HEK293T (cell line): Measurements from ENCODE around the gene TNNI2.

ENCODE experiments used
- CTCF ChIA-PET: fragments of 350-600 bp; formaldehyde crosslinking; extraction: SDS; loops from one replicate; lab custom pipeline; 2021; ENCODE audit warnings: antibody characterized with exemption, inconsistent platforms; lab: Yijun Ruan, JAX
- POLR2A ChIA-PET: fragments of 350-600 bp; formaldehyde crosslinking; extraction: SDS; loops from one replicate; lab custom pipeline; 2020; ENCODE audit warnings: antibody characterized with exemption, inconsistent platforms; lab: Yijun Ruan, JAX
- DNase-seq: peaks from one replicate; pipeline ENCODE4 v3.0.0; 2012; ENCODE audit warnings: mixed read lengths; ENCODE audit errors: extremely low spot score
- ARNT ChIP-seq: fragments of 450-650 bp; IDR thresholded peaks from 2 replicates; pipeline ENCODE4 v1.6.1; 2017; ENCODE audit warnings: mild to moderate bottlenecking
- BHLHE40 ChIP-seq: fragments of 450-650 bp; IDR thresholded peaks from 2 replicates; pipeline ENCODE4 v1.6.1; 2016; ENCODE audit warnings: mild to moderate bottlenecking, moderate library complexity, borderline replicate concordance
- CTBP1 ChIP-seq: fragments of 450-650 bp; IDR thresholded peaks from 2 replicates; pipeline ENCODE4 v1.6.1; 2016; ENCODE audit warnings: borderline replicate concordance
- ELF4 ChIP-seq: fragments of 450-650 bp; IDR thresholded peaks from 2 replicates; pipeline ENCODE4 v1.6.1; 2017; ENCODE audit warnings: antibody characterized with exemption
- FOXA1 ChIP-seq: fragments of 450-650 bp; IDR thresholded peaks from 2 replicates; pipeline ENCODE4 v1.6.1; 2016; ENCODE audit warnings: mild to moderate bottlenecking
- FOXK2 ChIP-seq: fragments of 450-650 bp; IDR thresholded peaks from 2 replicates; pipeline ENCODE4 v1.6.1; 2016; ENCODE audit warnings: mild to moderate bottlenecking
- FOXM1 ChIP-seq: fragments of 450-650 bp; IDR thresholded peaks from 2 replicates; pipeline ENCODE4 v1.6.1; 2017; ENCODE audit warnings: mild to moderate bottlenecking, borderline replicate concordance
- HDGF ChIP-seq: fragments of 450-650 bp; IDR thresholded peaks from 2 replicates; pipeline ENCODE4 v1.6.1; 2017; ENCODE audit warnings: antibody characterized with exemption, borderline replicate concordance
- L3MBTL2 ChIP-seq: fragments of 450-650 bp; conservative IDR thresholded peaks from 2 replicates; pipeline ENCODE4 v1.6.1; 2016; ENCODE audit warnings: mild to moderate bottlenecking
- LEF1 ChIP-seq: fragments of 450-650 bp; IDR thresholded peaks from 2 replicates; pipeline ENCODE4 v1.6.1; 2017; ENCODE audit warnings: mild to moderate bottlenecking, borderline replicate concordance
- NFRKB ChIP-seq: fragments of 450-650 bp; IDR thresholded peaks from 2 replicates; pipeline ENCODE4 v1.6.1; 2016; ENCODE audit warnings: mild to moderate bottlenecking, moderate library complexity
- SP1 ChIP-seq: fragments of 450-650 bp; IDR thresholded peaks from 2 replicates; pipeline ENCODE4 v1.6.1; 2017
- SUZ12 ChIP-seq: fragments of 450-650 bp; IDR thresholded peaks from 2 replicates; pipeline ENCODE4 v1.6.1; 2016; ENCODE audit warnings: mild to moderate bottlenecking
- TARDBP ChIP-seq: fragments of 450-650 bp; IDR thresholded peaks from 2 replicates; pipeline ENCODE4 v1.6.1; 2016
- ZNF384 ChIP-seq: fragments of 450-650 bp; IDR thresholded peaks from 2 replicates; pipeline ENCODE4 v1.6.1; 2016
- TF ChIP-seq, protein P1 (sequence below): fragments of 450-650 bp; IDR thresholded peaks from 2 replicates; pipeline ENCODE4 v1.6.1; 2016

The TNNI2 gene

DNA sequence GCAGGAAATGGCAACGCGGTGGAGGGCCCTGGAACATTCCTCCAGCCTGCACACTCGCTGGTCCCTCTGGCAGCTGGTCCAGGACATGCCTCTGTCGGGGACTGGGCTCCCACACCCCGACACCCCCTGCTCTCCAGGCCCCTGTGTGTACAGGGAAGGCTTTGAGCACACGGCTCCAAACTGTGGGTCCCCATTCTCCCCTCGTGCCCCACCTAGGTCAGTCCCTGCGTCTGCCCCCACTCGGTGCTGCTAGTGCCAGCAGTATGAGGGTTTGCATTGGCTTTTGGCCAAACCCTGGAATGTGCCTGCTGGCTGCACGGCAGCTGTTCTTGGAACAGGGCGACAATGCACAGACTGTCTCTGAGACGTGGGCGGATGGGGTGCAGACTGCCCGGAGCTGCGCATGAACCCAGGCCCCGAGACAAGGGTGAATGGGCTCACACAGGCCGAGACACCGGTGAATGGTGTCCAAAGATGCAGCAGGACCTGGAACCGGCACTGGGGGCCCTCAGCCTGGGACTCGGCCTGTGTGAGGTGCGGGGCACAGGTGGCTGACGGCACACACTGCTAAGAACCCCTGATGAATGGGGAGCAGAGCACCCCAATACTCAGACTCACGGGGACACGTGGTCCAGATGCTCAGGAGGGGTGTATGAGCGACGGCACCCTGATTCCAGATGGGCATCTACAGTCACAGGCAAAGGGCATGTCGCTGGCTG lies 11.5 kb upstream of the TNNI2 start:
- TF ChIP-seq ELF4 = no peak
- no peak for TF ChIP-seq TARDBP
- DNase-seq = no peak
- ChIA-PET POLR2A (no interaction called here), CTCF (no interaction called here)

DNA sequence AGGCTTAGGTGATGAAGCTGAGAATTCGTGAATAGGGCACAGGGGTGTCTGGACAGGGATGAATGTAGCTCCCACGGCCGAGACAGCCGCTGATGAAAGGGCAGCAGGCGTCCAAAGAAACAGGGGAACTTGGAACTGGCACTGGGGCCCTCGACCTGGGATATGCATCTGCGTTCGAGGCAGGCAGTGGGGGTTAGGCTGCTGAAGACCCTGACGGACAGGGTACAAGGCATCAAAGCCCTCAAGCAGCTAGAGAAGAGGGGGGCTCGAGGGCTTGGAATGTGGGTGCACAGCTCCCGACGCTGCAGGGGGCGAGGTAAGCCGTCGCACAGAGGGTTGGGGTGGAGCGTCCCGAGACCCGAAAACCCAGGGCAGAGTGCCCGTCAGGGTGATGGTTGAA lies 10.8 kb upstream of the TNNI2 start:
- no peak for TF ChIP-seq CTBP1
- TF ChIP-seq ARNT = no peak
- no peak for TF ChIP-seq TARDBP
- no peak for TF ChIP-seq SUZ12
- no peak for TF ChIP-seq NFRKB
- DNase-seq = no peak
- ChIA-PET CTCF (no interaction called here), POLR2A (no interaction called here)

DNA sequence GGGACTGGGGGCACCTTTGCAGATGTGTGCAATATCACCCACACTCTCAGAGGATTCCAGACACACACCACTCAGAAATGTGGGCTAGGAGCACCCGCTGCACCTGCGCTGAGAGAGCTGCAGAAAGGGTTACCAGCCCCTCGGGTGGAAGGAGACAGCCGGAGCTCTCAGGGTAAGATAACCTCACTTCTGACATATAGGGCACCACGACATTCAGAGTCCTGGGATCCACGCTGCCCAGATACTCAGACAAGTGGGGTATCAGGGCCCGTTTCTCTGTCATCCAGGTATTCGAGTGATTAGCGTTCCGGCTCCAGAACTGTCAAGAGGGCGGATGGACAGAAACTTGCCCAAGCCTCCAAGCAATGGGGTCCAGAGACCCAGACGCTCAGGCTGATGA lies 10.2 kb upstream of the TNNI2 start:
- DNase-seq = no peak
- TF ChIP-seq BHLHE40 = no peak
- TF ChIP-seq TARDBP = no peak
- no peak for TF ChIP-seq FOXK2
- TF ChIP-seq SP1 = no peak
- TF ChIP-seq NFRKB = no peak
- TF ChIP-seq FOXM1 = no peak
- ChIA-PET CTCF (no interaction called here), POLR2A (no interaction called here)

DNA sequence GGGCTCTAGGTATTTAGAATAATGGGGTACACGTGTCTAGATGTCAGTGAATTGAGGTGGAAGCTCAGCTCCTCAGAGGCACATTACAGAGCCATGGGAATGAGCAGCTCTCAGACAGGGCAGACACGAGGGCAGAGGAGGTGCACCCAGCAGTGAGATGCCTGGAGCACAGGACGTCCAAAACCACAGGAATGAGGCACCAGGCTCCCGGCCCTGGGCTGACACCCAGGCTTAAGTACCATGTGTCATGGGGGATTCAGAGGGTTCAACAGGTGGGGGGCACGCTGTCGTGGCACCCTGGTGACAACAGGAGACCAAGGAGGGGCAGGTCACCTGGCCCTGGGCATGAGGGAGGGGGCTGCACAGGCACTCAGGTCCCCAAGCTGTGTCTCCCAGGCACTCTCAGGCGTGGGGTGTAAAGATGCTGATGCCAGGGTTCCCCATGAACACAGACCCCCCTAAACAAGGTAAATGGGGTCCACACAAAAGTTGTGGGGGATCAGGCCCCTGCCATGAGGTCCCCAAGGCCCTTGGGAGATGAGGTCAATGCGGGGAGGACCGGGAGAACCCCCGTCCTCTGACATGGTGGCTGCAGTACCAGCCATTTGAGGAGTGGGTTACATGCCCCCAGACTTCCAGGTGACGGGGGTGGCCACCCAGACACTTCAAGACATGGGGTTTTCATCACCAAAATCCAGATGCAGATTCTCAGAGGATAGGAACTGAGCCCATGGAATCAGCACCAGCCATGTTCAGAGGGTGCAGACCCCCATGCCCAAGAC lies 9.6 kb upstream of the TNNI2 start:
- POLR2A ChIA-PET = no interaction called here
- TF ChIP-seq FOXM1 (no peak), SP1 (no peak), HDGF (no peak), ELF4 (no peak), FOXA1 (no peak), FOXK2 (no peak), ARNT (no peak), TARDBP (no peak), BHLHE40 (no peak), ZNF384 (no peak), SUZ12 (no peak), LEF1 (no peak)
- TF ChIP-seq, protein P1, sequence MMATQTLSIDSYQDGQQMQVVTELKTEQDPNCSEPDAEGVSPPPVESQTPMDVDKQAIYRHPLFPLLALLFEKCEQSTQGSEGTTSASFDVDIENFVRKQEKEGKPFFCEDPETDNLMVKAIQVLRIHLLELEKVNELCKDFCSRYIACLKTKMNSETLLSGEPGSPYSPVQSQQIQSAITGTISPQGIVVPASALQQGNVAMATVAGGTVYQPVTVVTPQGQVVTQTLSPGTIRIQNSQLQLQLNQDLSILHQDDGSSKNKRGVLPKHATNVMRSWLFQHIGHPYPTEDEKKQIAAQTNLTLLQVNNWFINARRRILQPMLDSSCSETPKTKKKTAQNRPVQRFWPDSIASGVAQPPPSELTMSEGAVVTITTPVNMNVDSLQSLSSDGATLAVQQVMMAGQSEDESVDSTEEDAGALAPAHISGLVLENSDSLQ = no peak
- CTCF ChIA-PET = no interaction called here
- no peak for DNase-seq

DNA sequence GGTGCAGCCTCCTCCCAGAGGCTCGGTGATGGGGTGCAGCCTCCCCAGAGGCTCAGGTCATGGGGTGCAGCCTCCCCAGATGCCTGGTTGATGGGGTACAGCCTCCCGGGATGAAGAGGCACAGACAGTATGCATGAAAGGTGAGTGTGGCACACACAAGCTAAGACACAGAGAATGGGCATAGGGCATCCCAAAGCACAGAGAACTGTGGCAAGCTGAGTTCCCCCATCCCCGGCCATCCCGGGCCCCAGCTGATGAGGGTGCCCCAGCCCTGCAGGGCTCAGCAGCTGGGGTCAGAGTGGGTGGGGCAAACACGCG lies 8.8 kb upstream of the TNNI2 start:
- TF ChIP-seq ZNF384 (no peak), SP1 (no peak), ELF4 (no peak)
- no peak for DNase-seq
- ChIA-PET CTCF (interaction anchor here (1.5 kb wide), 1 partner anchor 177 kb away, joined by 3 read pairs; no protein-coding TSS in a partner anchor), POLR2A (interaction anchor here (1.1 kb wide), 1 partner anchor 136 kb away, joined by 3 read pairs; no protein-coding TSS in a partner anchor)

DNA sequence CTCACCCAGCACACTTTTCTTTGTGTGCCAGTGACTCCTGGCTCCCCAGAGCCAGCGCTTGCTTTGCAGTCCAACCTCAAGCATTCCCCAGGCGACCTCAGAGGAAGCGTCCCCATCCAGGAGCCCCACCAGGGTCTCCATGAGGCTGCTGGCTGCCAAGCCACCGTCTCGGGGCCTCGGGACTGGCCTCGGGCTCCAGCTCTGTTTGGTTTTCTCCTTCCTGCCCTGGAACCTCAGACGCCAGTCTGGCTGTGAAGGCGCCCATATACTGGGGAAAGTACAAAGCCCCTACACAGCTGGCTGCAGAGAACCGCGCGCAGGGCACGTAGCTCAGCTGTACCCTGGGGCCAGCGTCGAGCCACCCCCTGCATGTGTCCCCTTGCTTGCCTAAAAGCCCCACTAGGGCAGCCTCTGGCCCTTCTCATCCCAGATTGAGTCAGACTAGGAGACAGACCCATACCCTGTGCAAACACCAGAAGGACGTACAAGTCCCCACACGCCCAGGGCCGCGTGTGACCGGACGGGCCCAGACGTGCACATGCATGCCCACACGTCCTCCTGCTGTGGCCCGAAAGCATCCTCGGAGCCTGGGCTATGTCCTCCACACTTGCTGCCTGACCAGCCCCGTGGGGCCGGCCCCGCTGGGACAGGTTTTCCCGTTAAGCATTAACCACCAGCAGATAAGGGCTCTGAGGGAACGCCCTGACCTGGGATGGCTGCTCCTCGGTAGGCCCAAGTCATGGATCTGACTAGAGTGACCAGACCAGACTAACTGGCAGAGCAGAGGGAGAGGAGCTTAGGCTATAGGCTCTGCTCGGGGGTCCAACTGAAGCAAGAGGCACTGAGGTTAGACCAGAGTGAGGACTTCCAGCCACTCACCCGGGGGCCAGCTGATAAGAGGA lies 8.2 kb upstream of the TNNI2 start:
- no peak for DNase-seq
- ChIA-PET CTCF (interaction anchor here (1.5 to 4.6 kb wide), 2 partner anchors 137 to 178 kb away, joined by 3 to 77 read pairs; no protein-coding TSS in a partner anchor), POLR2A (interaction anchor here (1.1 kb wide), 1 partner anchor 136 kb away, joined by 3 read pairs; no protein-coding TSS in a partner anchor)

More for the DNA sequence above, 8.2 kb upstream of the TNNI2 start:
- TF ChIP-seq NFRKB (no peak), FOXA1 (no peak), FOXK2 (no peak), ZNF384 (no peak), HDGF (no peak), FOXM1 (no peak), SUZ12 (no peak), ARNT (no peak), L3MBTL2 (no peak), SP1 (no peak), LEF1 (no peak), BHLHE40 (no peak)
- TF ChIP-seq, protein P1 = no peak
